MCF 10A (cell line): ENCODE data around the gene BAIAP2L1. TPM values are rescaled to one million over a fixed set of nuclear protein-coding genes. Genes with fewer than 3 reads are reported as not detected.

Experiments
- BruUV-seq: library from RNA; stranded (reverse); fragments of 400-500 nt; replicated peaks from 2 replicates; lab custom pipeline; 2021; lab: Mats Ljungman, UMichigan
- CTCF ChIA-PET: fragments of 300-600 bp; sonication (Branson Sonifier 250); formaldehyde crosslinking; extraction: SDS; loops from one replicate; lab custom pipeline; 2021; ENCODE audit warnings: antibody characterized with exemption, inconsistent platforms; lab: Yijun Ruan, JAX
- POLR2A ChIA-PET: fragments of 300-600, 350-650 bp; sonication (Branson Sonifier 250); formaldehyde crosslinking; extraction: SDS; loops from one replicate; lab custom pipeline; 2020; ENCODE audit warnings: antibody characterized with exemption, inconsistent platforms; lab: Yijun Ruan, JAX
- DNase-seq: peaks from one replicate; pipeline ENCODE4 v3.0.0-alpha.2; 2018; ENCODE audit not compliant: unreplicated experiment
- H3K27ac Mint-ChIP-seq: one replicate; pipeline ENCODE4 v1.8.0; 2022; ENCODE audit warnings: mild to moderate bottlenecking, low read depth, mixed read lengths; ENCODE audit not compliant: unreplicated experiment
- H3K27me3 Mint-ChIP-seq: one replicate; pipeline ENCODE4 v1.8.0; 2022; ENCODE audit warnings: mixed read lengths; ENCODE audit not compliant: insufficient read depth, unreplicated experiment
- H3K36me3 Mint-ChIP-seq: one replicate; pipeline ENCODE4 v1.8.0; 2022; ENCODE audit warnings: mild to moderate bottlenecking, moderate library complexity, mixed read lengths; ENCODE audit not compliant: insufficient read depth, unreplicated experiment
- H3K4me1 Mint-ChIP-seq: one replicate; pipeline ENCODE4 v1.8.0; 2022; ENCODE audit warnings: mixed read lengths; ENCODE audit not compliant: insufficient read depth, unreplicated experiment
- H3K4me3 Mint-ChIP-seq: one replicate; pipeline ENCODE4 v1.8.0; 2022; ENCODE audit warnings: mild to moderate bottlenecking, moderate library complexity, mixed read lengths; ENCODE audit not compliant: unreplicated experiment
- H3K9me3 Mint-ChIP-seq: one replicate; pipeline ENCODE4 v1.8.0; 2022; ENCODE audit warnings: mixed read lengths; ENCODE audit not compliant: unreplicated experiment
- intact Hi-C: fragments of 100-400 bp; cut with micrococcal nuclease; formaldehyde crosslinking; loops from 2 replicates; pipeline ENCODE4 v1.14.1; 2022
- total RNA-seq: library from RNA; stranded (reverse); gene quantifications from 2 replicates; pipeline ENCODE4 v1.2.3, GENCODE V29; 2022
- TF ChIP-seq, protein P1 (sequence below): fragments of 200-600 bp; IDR thresholded peaks from one replicate; pipeline ENCODE4 v1.8.0; 2022; ENCODE audit warnings: antibody characterized with exemption, mild to moderate bottlenecking; ENCODE audit not compliant: unreplicated experiment

The BAIAP2L1 gene
- total RNA-seq, 1 experiment from 2014 or later: 60.2 TPM

DNA sequence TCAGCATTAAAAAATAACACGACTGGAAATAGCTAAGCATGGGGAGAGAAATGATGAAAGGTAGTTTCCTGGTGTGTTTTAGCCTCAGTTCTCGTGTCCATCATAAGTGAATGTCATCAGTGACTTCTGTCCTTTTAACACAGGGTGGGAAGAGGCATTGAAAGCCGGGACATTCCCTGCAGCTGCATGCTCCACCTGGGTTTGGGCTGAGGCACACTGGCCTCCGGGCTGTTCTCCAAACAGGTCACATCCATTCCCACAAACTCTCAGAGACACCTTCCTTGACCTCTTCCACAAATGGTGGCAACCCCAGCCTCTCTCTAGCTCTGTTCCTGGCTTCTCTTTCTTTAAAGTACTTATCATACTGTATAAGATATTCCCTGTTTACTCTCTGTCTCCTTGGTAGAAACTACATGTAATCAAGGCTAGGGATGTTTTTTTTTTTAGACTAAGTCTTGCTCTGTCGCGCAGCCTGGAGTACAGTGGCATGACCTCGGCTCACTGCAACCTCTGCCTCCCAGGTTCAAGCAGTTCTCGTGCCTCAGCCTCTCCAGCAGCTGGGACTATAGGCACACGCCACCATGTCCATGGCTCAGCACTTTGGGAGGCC, 22.6 kb downstream of the BAIAP2L1 start:
- TF ChIP-seq, protein P1, sequence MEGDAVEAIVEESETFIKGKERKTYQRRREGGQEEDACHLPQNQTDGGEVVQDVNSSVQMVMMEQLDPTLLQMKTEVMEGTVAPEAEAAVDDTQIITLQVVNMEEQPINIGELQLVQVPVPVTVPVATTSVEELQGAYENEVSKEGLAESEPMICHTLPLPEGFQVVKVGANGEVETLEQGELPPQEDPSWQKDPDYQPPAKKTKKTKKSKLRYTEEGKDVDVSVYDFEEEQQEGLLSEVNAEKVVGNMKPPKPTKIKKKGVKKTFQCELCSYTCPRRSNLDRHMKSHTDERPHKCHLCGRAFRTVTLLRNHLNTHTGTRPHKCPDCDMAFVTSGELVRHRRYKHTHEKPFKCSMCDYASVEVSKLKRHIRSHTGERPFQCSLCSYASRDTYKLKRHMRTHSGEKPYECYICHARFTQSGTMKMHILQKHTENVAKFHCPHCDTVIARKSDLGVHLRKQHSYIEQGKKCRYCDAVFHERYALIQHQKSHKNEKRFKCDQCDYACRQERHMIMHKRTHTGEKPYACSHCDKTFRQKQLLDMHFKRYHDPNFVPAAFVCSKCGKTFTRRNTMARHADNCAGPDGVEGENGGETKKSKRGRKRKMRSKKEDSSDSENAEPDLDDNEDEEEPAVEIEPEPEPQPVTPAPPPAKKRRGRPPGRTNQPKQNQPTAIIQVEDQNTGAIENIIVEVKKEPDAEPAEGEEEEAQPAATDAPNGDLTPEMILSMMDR: no peak
- no peaks in the 10 kb centered on the region for H3K9me3 Mint-ChIP-seq
- CTCF ChIA-PET: interaction anchor here (0.6 to 1.3 kb wide), 4 partner anchors 18 to 463 kb away, joined by 3 to 4 read pairs (median 3); no protein-coding TSS in a partner anchor
- no peaks in the 10 kb centered on the region for H3K27me3 Mint-ChIP-seq
- intact Hi-C loops: no loop called here
- H3K4me1 Mint-ChIP-seq: peaks cover 4% of the 10 kb centered on the region
- POLR2A ChIA-PET: interaction anchor here (1.6 kb wide), 1 partner anchor 10 kb away, joined by 5 read pairs; no protein-coding TSS in a partner anchor
- H3K4me3 Mint-ChIP-seq: no peak overlapping the region
- peaks cover 25% of the 10 kb centered on the region for H3K36me3 Mint-ChIP-seq
- peak overlapping the region; percentile 51 for H3K27ac Mint-ChIP-seq
- DNase-seq: no peak
- BruUV-seq: no TSS peak

DNA sequence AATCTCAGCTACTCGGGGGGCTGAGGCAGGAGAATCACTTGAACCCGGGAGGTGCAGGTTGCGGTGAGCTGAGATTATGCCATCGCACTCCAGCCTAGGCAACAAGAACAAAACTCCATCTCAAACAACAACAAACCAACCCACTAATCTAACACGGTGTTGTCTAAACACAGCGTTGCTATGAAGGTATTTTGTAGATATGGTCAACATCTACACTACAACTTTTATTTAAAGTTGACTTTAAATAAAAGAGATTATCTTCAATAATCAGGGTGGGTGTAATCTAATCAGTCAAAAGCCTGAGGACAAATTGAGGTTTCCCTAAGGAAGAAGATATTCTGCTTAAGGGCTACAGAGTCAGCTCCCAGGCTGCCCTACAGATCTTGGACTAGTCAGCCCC, 24.2 kb downstream of the BAIAP2L1 start:
- POLR2A ChIA-PET: interaction anchor here (1.2 kb wide), 1 partner anchor 19 kb away, joined by 3 read pairs; no protein-coding TSS in a partner anchor

DNA sequence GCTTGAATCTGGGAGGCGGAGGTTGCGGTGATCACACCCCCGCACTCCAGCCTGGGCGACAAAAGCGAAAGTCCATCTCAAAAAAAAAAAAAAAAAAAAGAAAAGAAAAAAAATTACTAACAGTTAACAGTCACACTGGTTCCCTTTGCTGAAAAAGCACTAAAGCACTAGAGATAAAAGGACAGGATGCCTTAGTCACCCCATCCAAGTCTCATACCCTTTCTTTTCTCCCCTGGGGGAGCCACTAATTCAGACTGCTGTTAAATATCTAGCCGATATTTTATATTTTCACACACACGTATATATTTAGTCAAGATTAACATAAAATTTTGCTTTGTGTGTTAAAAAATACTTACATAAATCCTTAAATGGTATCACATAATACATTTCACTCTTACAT, 25.2 kb downstream of the BAIAP2L1 start:
- CTCF ChIA-PET: interaction anchor here (0.7 to 1.1 kb wide), 2 partner anchors 16 to 1506 kb away, joined by 3 to 4 read pairs; no protein-coding TSS in a partner anchor

More for the DNA sequence above, 24.2 kb downstream of the BAIAP2L1 start:
- no peaks in the 10 kb centered on the region for H3K27me3 Mint-ChIP-seq
- H3K4me3 Mint-ChIP-seq: no peak overlapping the region
- H3K36me3 Mint-ChIP-seq: peaks cover 22% of the 10 kb centered on the region
- intact Hi-C loops: no loop called here
- H3K9me3 Mint-ChIP-seq: no peaks in the 10 kb centered on the region
- no peak overlapping the region for H3K27ac Mint-ChIP-seq
- H3K4me1 Mint-ChIP-seq: peaks cover 12% of the 10 kb centered on the region
- no TSS peak for BruUV-seq
- no peak for DNase-seq
- CTCF ChIA-PET: interaction anchor here (0.6 to 0.7 kb wide), 2 partner anchors 15 to 91 kb away, joined by 3 to 4 read pairs; no protein-coding TSS in a partner anchor
- TF ChIP-seq, protein P1: no peak

DNA sequence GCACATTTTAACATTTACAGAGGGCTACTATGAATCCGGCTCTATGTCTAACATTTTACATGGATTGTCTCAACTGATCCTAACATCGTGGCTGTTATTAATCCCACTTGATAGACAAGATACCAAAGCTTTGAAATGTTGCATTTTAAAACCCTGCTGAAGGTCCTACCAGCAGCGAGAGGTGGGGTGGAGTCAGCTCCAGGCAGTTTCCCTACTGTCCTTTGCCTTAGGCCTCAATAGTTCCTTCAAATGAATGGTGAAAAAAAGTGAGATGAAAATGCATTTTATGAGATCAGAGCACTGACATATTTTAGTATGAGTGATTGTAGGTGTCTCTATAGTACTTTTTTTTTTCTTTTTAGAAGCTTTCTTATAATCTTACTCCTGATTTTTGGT, 26.6 kb downstream of the BAIAP2L1 start:
- Mint-ChIP-seq H3K27me3 (no peaks in the 10 kb centered on the region), H3K4me3 (no peak overlapping the region), H3K36me3 (peaks cover 16% of the 10 kb centered on the region), H3K4me1 (peaks cover 18% of the 10 kb centered on the region), H3K27ac (no peak overlapping the region), H3K9me3 (no peaks in the 10 kb centered on the region)
- CTCF ChIA-PET: interaction anchor here (0.6 to 1.8 kb wide), 5 partner anchors 10 to 73 kb away, joined by 3 to 10 read pairs (median 4); no protein-coding TSS in a partner anchor
- no TSS peak for BruUV-seq
- TF ChIP-seq, protein P1: no peak
- intact Hi-C loops: no loop called here
- POLR2A ChIA-PET: interaction anchor here (0.6 to 3.4 kb wide), 3 partner anchors 23 to 1183 kb away, joined by 3 to 24 read pairs (median 6); partner anchors contain the start of gene BAIAP2L1
- no peak for DNase-seq

More for the DNA sequence above, 25.2 kb downstream of the BAIAP2L1 start:
- Mint-ChIP-seq H3K4me1 (peaks cover 16% of the 10 kb centered on the region), H3K4me3 (no peak overlapping the region), H3K27me3 (no peaks in the 10 kb centered on the region), H3K36me3 (peaks cover 19% of the 10 kb centered on the region), H3K9me3 (no peaks in the 10 kb centered on the region), H3K27ac (no peak overlapping the region)
- TF ChIP-seq, protein P1: no peak
- DNase-seq: no peak
- POLR2A ChIA-PET: no interaction called here
- no TSS peak for BruUV-seq
- intact Hi-C loops: no loop called here
